Astrocyte (in vitro differentiated cells and primary cell): ENCODE data around the gene ZSWIM4. TPM values are rescaled to one million over a fixed set of nuclear protein-coding genes. Genes with fewer than 3 reads are reported as not detected.

Experiments used
- DNase-seq: peaks from one replicate; pipeline ENCODE4 v3.0.0-alpha.2; 2010; ENCODE audit warnings: low read depth
- FAIRE-seq: peaks from 2 replicates; lab custom pipeline; 2011; peaks lifted over from hg19 to GRCh38; lab: Jason Lieb, UNC
- H2AFZ ChIP-seq: 2 replicates; pipeline ENCODE4 v1.6.0; 2012; ENCODE audit warnings: low read depth, low read length, inconsistent platforms
- H3K27ac ChIP-seq: 2 replicates; pipeline ENCODE4 v1.5.1; 2011; ENCODE audit warnings: low read depth, low read length, inconsistent platforms
- H3K27me3 ChIP-seq: 2 replicates; pipeline ENCODE4 v1.6.0; 2011; ENCODE audit warnings: low read length, inconsistent platforms; ENCODE audit not compliant: insufficient read depth
- H3K36me3 ChIP-seq: 2 replicates; pipeline ENCODE4 v1.5.1; 2011; ENCODE audit warnings: low read length, inconsistent platforms; ENCODE audit not compliant: insufficient read depth
- H3K4me1 ChIP-seq: 2 replicates; pipeline ENCODE4 v1.5.1; 2011; ENCODE audit warnings: low read length, inconsistent platforms; ENCODE audit not compliant: insufficient read depth
- H3K4me2 ChIP-seq: 2 replicates; pipeline ENCODE4 v1.6.0; 2012; ENCODE audit warnings: low read length, inconsistent platforms
- H3K4me3 ChIP-seq: 2 replicates; pipeline ENCODE4 v1.5.1; 2011; ENCODE audit warnings: low read depth, mild to moderate bottlenecking, low read length, inconsistent platforms; ENCODE audit not compliant: insufficient read depth
- H3K79me2 ChIP-seq: 2 replicates; pipeline ENCODE4 v1.6.0; 2012; ENCODE audit warnings: mild to moderate bottlenecking, low read length, inconsistent platforms; ENCODE audit not compliant: insufficient read depth
- H3K9ac ChIP-seq: 2 replicates; pipeline ENCODE4 v1.6.0; 2012; ENCODE audit warnings: mild to moderate bottlenecking, low read length, inconsistent platforms
- H3K9me3 ChIP-seq: 2 replicates; pipeline ENCODE4 v1.5.1; 2012; ENCODE audit warnings: low read depth, mild to moderate bottlenecking, low read length, inconsistent platforms; ENCODE audit not compliant: insufficient read depth
- H4K20me1 ChIP-seq: 2 replicates; pipeline ENCODE4 v1.6.0; 2012; ENCODE audit warnings: low read length, inconsistent platforms; ENCODE audit not compliant: insufficient read depth
- H3K27ac Mint-ChIP-seq: one replicate; pipeline ENCODE4 v1.8.0; 2021; ENCODE audit warnings: mild to moderate bottlenecking, mixed read lengths; ENCODE audit not compliant: unreplicated experiment
- H3K27me3 Mint-ChIP-seq: one replicate; pipeline ENCODE4 v1.8.0; 2021; ENCODE audit warnings: low read depth, mixed read lengths; ENCODE audit not compliant: unreplicated experiment
- H3K36me3 Mint-ChIP-seq: one replicate; pipeline ENCODE4 v1.8.0; 2021; ENCODE audit warnings: low read depth, mixed read lengths; ENCODE audit not compliant: unreplicated experiment
- H3K4me1 Mint-ChIP-seq: one replicate; pipeline ENCODE4 v1.8.0; 2021; ENCODE audit warnings: low read depth, mixed read lengths; ENCODE audit not compliant: unreplicated experiment
- H3K4me3 Mint-ChIP-seq: one replicate; pipeline ENCODE4 v1.8.0; 2021; ENCODE audit warnings: mild to moderate bottlenecking, moderate library complexity, mixed read lengths; ENCODE audit not compliant: unreplicated experiment
- H3K9me3 Mint-ChIP-seq: one replicate; pipeline ENCODE4 v1.8.0; 2021; ENCODE audit warnings: mild to moderate bottlenecking, mixed read lengths; ENCODE audit not compliant: unreplicated experiment
- EZH2 ChIP-seq: IDR thresholded peaks from 2 replicates; pipeline ENCODE4 v1.6.1; 2012; ENCODE audit warnings: mild to moderate bottlenecking, low read length, inconsistent platforms; ENCODE audit not compliant: insufficient read depth
- total RNA-seq: library from RNA; stranded (reverse); gene quantifications from 2 replicates; pipeline ENCODE4 v1.2.1, GENCODE V29; 2021
- TF ChIP-seq, protein P1 (sequence below): IDR thresholded peaks from 2 replicates; pipeline ENCODE4 v1.5.1; 2011; ENCODE audit warnings: low read depth, mild to moderate bottlenecking, inconsistent platforms, low read length, moderate library complexity; ENCODE audit not compliant: insufficient read depth

The ZSWIM4 gene
- total RNA-seq, 1 donor from 2014 or later, result 10.6 TPM

DNA sequence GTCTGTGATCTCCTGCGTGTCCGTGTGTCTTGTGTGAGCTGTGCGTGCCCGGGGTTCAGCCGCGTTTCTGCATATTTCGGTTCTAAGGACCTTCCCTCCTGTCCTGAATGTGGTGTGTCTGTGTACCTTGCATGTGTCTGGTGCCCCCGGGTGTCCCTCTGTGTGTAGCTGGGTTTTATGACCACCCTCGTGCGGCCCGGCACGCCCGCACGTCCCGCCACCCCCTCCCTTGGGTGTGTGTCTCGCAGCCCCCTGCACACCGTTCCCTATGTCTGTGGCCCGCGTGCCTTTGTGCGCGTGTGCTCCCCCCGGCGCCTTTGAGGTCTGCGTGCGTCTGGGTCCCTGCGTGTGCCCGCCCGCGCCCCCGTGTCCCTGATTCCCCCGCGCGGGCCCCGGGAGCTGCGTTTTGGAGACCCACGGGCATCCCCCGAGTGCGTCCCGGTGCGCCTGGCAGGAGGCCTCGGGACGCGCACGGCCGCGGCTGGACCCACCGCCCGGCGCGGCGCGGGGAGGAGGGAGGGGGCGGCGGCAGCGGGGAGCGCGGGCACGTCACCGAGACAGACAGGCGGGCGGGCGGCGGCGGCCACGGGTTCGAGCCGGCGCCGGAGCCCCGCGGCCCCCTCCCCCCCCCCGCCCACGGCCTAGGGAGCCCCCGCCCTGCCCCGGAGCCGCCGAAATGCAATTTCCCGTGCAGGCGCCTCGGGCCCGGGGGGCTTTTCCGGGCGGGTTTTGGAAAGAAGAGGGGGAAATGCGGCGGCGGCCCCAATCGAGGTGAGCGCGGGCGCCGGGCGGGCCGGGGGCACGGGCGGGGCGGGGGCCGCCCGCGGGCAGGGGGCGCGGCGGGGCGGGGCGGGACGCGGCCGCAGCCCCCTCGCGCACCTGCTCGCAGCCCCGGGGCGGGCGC, 69.7 kb downstream of the ZSWIM4 start:
- H2AFZ ChIP-seq, result peak overlapping the region; percentile 41
- Mint-ChIP-seq H3K36me3 (no peaks in the 10 kb centered on the region), H3K27me3 (peaks cover 3% of the 10 kb centered on the region), H3K27ac (no peak overlapping the region), H3K4me1 (peaks cover 9% of the 10 kb centered on the region), H3K9me3 (no peaks in the 10 kb centered on the region), H3K4me3 (peak overlapping the region; percentile 79)
- H3K36me3 ChIP-seq, result no peaks in the 10 kb centered on the region
- H3K9ac ChIP-seq, result peak overlapping the region; percentile 80
- H3K79me2 ChIP-seq, result peaks cover 6% of the 10 kb centered on the region
- H3K4me3 ChIP-seq, result peak overlapping the region; percentile 61
- peak overlapping the region; percentile 95 for H3K4me2 ChIP-seq
- H3K9me3 ChIP-seq, result no peaks in the 10 kb centered on the region
- H3K4me1 ChIP-seq, result peaks cover 27% of the 10 kb centered on the region
- no peaks in the 10 kb centered on the region for H4K20me1 ChIP-seq
- TF ChIP-seq, protein P1, sequence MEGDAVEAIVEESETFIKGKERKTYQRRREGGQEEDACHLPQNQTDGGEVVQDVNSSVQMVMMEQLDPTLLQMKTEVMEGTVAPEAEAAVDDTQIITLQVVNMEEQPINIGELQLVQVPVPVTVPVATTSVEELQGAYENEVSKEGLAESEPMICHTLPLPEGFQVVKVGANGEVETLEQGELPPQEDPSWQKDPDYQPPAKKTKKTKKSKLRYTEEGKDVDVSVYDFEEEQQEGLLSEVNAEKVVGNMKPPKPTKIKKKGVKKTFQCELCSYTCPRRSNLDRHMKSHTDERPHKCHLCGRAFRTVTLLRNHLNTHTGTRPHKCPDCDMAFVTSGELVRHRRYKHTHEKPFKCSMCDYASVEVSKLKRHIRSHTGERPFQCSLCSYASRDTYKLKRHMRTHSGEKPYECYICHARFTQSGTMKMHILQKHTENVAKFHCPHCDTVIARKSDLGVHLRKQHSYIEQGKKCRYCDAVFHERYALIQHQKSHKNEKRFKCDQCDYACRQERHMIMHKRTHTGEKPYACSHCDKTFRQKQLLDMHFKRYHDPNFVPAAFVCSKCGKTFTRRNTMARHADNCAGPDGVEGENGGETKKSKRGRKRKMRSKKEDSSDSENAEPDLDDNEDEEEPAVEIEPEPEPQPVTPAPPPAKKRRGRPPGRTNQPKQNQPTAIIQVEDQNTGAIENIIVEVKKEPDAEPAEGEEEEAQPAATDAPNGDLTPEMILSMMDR, result no peak
- TF ChIP-seq EZH2, result no peak
- FAIRE-seq, result no peak
- no peak overlapping the region for H3K27ac ChIP-seq
- DNase-seq, result no peak
- H3K27me3 ChIP-seq, result no peaks in the 10 kb centered on the region

DNA sequence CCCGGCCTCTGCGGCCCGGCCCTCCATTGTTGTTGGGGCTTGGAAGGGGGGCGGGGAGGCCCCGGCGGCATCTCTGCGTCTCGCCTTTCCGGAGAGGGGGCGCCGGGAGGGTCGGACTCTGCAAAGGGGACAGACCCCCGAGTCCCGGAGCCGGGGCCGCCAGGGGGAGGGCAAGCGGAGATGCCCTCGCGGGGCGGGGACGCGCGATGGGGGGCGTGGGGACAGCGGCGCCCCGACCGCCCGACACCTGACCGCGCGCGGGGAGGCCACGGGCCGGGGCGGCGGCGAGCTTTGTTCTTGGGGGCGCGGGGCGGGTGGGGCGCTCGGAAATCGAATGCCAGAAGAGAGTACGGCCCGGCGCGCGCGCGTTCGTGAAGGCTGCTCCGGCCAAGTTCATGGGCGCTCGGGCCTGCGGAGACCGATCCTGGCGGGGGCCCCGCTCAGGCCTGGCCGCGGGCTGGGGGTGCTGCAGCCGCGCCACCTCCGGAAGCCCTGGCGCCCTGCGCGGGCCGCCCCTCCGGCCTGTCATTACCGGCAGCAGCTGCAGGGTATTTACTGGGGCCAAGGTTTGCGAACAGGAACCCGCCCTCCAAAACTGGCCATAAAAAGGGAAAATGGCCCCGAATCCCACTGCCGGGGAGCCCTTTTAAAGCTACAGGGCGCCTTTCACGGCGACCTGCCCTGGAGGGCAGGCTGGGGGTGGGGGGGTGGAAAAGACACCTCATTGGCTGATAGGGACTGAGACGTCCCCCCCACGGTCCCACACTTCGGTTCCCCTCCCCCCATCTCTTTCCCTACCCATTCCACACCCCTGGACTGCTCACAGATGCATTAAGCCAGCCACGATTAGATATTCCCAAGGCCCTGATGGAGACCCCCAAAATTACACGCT, 70.6 kb downstream of the ZSWIM4 start:
- H3K4me3 Mint-ChIP-seq, result peak overlapping the region; percentile 77
- DNase-seq (no peak), FAIRE-seq (no peak)
- Histone ChIP-seq H3K9me3 (no peaks in the 10 kb centered on the region), H3K36me3 (no peaks in the 10 kb centered on the region), H3K9ac (peak overlapping the region; percentile 80), H3K79me2 (peaks cover 6% of the 10 kb centered on the region), H3K4me2 (peak overlapping the region; percentile 95), H3K4me1 (peaks cover 27% of the 10 kb centered on the region), H4K20me1 (no peaks in the 10 kb centered on the region), H3K27ac (no peak overlapping the region), H2AFZ (peak overlapping the region; percentile 69), H3K4me3 (peak overlapping the region; percentile 61), H3K27me3 (no peaks in the 10 kb centered on the region)
- peaks cover 9% of the 10 kb centered on the region for H3K4me1 Mint-ChIP-seq
- H3K27ac Mint-ChIP-seq, result peak overlapping the region; percentile 48
- H3K9me3 Mint-ChIP-seq, result no peaks in the 10 kb centered on the region
- H3K27me3 Mint-ChIP-seq, result peaks cover 3% of the 10 kb centered on the region
- no peak for TF ChIP-seq EZH2
- TF ChIP-seq, protein P1, result no peak
- no peaks in the 10 kb centered on the region for H3K36me3 Mint-ChIP-seq
